ENCODE data around the gene C1S.

C1S gene

DNA sequence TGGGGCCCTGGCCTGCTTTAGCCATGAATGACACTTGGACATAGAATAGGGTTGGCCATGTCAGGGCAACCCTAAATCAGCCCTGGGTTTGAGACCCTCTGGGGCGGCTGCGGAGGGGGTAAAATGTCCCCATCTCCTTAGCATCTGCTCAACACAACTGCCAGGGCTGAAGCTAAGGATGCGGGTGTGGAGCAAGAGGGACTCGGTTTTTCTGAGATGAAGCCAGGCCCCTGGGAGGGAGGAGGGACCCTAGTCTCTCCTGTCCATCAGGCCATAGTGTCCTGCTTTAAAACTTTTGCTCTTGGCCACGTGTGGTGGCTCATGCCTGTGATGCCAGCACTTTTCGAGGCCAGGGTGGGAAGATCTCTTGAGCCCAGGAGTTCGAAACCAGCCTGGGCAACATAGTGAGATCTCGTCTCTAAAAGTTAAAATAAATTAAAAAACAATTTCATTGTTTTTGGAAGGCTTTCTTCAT, 32.5 kb downstream of the C1S start:
- H3K27me3 Mint-ChIP-seq (ENCODE audit: low read depth, poor library complexity), result peaks cover 16% of the 10 kb centered on the region
- no peak for DNase-seq
- no peaks in the 10 kb centered on the region for H3K9me3 Mint-ChIP-seq
- no peak overlapping the region for H3K4me3 Mint-ChIP-seq
- no peak overlapping the region for H3K27ac Mint-ChIP-seq
- peaks cover 6% of the 10 kb centered on the region for H3K36me3 Mint-ChIP-seq (ENCODE audit: low read depth)
- H3K4me1 Mint-ChIP-seq, result peaks cover 43% of the 10 kb centered on the region
- TF ChIP-seq, protein P1, sequence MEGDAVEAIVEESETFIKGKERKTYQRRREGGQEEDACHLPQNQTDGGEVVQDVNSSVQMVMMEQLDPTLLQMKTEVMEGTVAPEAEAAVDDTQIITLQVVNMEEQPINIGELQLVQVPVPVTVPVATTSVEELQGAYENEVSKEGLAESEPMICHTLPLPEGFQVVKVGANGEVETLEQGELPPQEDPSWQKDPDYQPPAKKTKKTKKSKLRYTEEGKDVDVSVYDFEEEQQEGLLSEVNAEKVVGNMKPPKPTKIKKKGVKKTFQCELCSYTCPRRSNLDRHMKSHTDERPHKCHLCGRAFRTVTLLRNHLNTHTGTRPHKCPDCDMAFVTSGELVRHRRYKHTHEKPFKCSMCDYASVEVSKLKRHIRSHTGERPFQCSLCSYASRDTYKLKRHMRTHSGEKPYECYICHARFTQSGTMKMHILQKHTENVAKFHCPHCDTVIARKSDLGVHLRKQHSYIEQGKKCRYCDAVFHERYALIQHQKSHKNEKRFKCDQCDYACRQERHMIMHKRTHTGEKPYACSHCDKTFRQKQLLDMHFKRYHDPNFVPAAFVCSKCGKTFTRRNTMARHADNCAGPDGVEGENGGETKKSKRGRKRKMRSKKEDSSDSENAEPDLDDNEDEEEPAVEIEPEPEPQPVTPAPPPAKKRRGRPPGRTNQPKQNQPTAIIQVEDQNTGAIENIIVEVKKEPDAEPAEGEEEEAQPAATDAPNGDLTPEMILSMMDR (IDR thresholded peaks at IDR 0.05), result no peak

DNA sequence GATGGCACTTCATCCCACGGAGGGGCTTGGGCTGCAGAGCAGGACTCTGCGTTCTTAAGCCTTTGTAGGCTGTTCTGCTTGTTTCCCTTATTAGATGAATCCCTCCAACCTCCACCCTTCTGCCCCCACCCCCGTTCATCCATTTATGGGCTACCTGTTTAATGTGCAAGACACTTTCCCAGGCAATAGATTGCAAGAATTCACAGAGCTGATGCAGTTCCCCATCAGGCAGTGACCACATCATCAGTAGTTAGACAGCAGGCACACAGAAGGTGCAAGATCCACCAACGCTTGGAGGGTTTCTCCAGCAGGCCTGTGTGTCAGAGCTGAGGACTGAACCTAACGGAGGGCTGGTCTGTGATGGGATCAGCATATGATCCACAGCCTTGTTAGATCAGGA, 33.0 kb downstream of the C1S start:
- no peak for DNase-seq
- no peak overlapping the region for H3K27ac Mint-ChIP-seq
- no peaks in the 10 kb centered on the region for H3K9me3 Mint-ChIP-seq
- H3K4me3 Mint-ChIP-seq, result no peak overlapping the region
- peaks cover 15% of the 10 kb centered on the region for H3K27me3 Mint-ChIP-seq (ENCODE audit: low read depth, poor library complexity)
- TF ChIP-seq, protein P1 (IDR thresholded peaks at IDR 0.05), result no peak
- peaks cover 11% of the 10 kb centered on the region for H3K36me3 Mint-ChIP-seq (ENCODE audit: low read depth)
- H3K4me1 Mint-ChIP-seq, result peaks cover 43% of the 10 kb centered on the region

DNA sequence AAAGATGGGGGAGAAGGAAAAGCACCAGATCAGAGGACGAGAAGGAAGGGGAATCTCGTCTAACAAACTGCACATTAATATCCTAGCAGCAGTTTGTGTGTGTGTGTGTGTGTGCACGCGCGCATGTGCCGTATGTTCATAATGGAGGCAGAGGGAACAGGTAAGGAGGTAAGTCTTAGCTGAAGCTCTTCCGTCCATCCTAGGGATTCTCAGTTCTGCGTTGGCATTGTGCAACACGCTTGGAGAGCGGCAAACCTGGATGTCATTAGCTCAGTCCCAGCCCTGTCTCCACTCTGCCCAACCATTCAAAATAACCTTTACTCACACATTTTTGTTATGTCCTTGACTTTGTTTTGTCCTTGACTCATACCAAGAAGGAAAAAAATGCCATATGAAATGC, 33.4 kb downstream of the C1S start:
- no peak for DNase-seq
- Mint-ChIP-seq H3K27me3 (ENCODE audit: low read depth, poor library complexity) (peaks cover 11% of the 10 kb centered on the region), H3K9me3 (no peaks in the 10 kb centered on the region), H3K36me3 (ENCODE audit: low read depth) (peaks cover 15% of the 10 kb centered on the region), H3K4me3 (no peak overlapping the region), H3K27ac (no peak overlapping the region), H3K4me1 (peaks cover 43% of the 10 kb centered on the region)
- TF ChIP-seq, protein P1 (IDR thresholded peaks at IDR 0.05), result no peak

DNA sequence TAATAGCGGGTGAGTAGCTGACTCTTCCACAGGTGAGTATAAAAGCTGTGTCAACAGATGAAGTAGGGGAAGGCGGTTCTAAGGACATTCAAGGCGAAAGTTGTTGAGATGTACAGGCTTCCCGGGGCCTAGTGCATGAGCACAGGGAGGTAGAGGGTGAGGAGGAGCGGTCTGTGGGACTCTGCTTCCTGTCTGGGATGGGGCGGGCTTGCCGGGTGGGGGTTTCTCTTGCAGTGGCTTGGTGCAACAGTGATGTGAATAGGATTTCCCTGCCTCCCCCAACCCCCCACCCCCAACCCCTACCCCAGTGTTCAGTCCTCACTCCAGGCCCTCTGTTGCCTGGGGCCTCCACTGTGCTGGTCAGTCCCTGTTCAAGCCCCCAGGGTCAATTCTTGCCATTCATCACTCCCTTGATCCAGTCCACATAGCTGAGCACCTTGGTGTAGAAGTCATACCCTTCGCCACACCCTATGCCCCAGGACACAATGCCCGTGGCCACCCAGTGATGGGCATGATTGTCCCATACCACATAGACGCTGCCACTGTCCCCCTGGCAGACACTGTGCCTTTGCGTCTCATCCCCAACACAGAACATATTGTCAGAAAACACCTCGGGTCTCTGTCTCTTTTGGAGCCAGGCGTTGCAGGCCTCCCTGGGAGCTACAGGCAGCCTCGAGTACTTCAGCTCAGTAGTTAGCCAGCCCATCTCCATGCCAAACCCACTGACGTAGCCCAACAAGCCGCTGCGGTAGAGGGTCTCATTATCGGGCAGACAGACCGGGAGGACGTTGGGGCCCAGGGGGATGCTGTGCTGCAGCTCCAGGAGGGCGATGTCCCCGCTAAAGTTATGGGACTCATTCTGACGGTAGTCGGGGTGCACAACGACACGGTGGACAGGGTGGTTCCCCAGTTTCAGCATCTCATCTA, 35.8 kb downstream of the C1S start:
- Mint-ChIP-seq H3K4me3 (no peak overlapping the region), H3K4me1 (peaks cover 31% of the 10 kb centered on the region), H3K36me3 (ENCODE audit: low read depth) (peaks cover 22% of the 10 kb centered on the region), H3K27ac (peak overlapping the region; percentile 66), H3K9me3 (no peaks in the 10 kb centered on the region), H3K27me3 (ENCODE audit: low read depth, poor library complexity) (peaks cover 8% of the 10 kb centered on the region)
- TF ChIP-seq, protein P1 (IDR thresholded peaks at IDR 0.05), result no peak
- DNase-seq, result no peak

DNA sequence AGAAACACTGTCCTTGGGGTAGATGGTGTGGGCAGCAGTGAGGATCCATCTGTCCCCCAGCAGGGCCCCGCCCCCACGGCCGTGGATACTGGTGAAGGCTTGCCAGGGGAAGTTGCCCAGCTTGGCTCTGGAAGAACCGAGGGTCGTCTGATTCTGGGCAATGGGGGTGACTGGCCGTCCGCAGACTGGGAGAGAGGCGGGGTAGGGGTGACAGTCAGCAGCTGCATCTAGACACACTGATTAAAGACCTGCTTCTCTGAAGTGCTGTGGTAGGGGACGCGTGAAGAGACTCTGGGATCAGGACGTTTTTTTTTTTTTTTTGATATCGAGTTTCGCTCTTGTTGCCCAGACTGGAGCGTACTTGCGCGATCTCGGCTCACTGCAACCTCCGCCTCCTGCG, 36.5 kb downstream of the C1S start:
- H3K27ac Mint-ChIP-seq, result peak overlapping the region; percentile 66
- DNase-seq, result no peak
- H3K27me3 Mint-ChIP-seq (ENCODE audit: low read depth, poor library complexity), result peaks cover 8% of the 10 kb centered on the region
- H3K36me3 Mint-ChIP-seq (ENCODE audit: low read depth), result peaks cover 22% of the 10 kb centered on the region
- H3K4me3 Mint-ChIP-seq, result no peak overlapping the region
- H3K4me1 Mint-ChIP-seq, result peaks cover 25% of the 10 kb centered on the region
- H3K9me3 Mint-ChIP-seq, result no peaks in the 10 kb centered on the region
- TF ChIP-seq, protein P1 (IDR thresholded peaks at IDR 0.05), result no peak
